ENCODE measurements around the gene SMCP.

DNA sequence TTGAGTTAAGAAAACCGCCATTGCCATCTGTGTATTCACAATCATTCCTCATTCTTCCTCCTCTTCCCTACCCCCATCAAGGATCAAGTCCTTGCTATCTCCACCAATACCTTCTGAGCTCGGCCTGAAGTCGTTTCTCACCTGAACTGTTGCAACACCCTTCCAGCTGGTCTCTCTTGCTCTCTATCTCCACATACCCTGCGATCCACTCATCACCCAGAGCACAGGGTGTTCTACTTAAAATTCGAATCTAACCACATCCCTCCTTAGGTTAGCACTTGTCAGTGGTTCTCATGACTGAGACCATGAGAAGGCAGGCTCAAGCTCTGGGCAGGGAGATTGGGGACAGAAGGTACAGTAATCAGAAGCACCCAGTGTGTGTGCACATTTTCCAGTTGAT is 34.8 kb downstream of the SMCP start:
- TF ChIP-seq CTCF (IDR thresholded peaks at IDR 0.05) (no peak), EZH2 (IDR thresholded peaks at IDR 0.05; ENCODE audit: borderline replicate concordance, insufficient read depth, low read depth, low read length, poor library complexity, severe bottlenecking) (no peak)
